ENCODE data around the gene HERC2. TPM values are rescaled to one million over a fixed set of nuclear protein-coding genes. Genes with fewer than 3 reads are reported as not detected.

Gene HERC2
- total and polyA plus RNA-seq, 4 donors, result 14.6 to 45.4 (median 26.6) TPM

- DNase-seq (ENCODE audit: low spot score), result no peak
- TF ChIP-seq HNF4G (IDR thresholded peaks at IDR 0.05) (no peak), ZBTB33 (IDR thresholded peaks at IDR 0.05) (no peak), CTCF (IDR thresholded peaks at IDR 0.05; ENCODE audit: low read depth, low read length, missing input control) (no peak), JUND (IDR thresholded peaks at IDR 0.05) (no peak), REST (IDR thresholded peaks at IDR 0.05) (no peak), HNF4A (conservative IDR thresholded peaks at IDR 0.05) (no peak), ATF3 (IDR thresholded peaks at IDR 0.05) (no peak), TAF1 (conservative IDR thresholded peaks at IDR 0.05) (no peak), FOXA1 (IDR thresholded peaks at IDR 0.05) (no peak), RXRA (IDR thresholded peaks at IDR 0.05) (no peak), YY1 (IDR thresholded peaks at IDR 0.05) (no peak), FOXA2 (IDR thresholded peaks at IDR 0.05) (no peak)
- Histone ChIP-seq H3K36me3 (ENCODE audit: control insufficient read depth in 4 of 4, insufficient read depth in 3 of 4, low read depth in 1 of 4, low read length in 3 of 4) (peaks cover 6 to 42% (median 17%) of the 10 kb centered on the region in 4 donors), H3K9me3 (ENCODE audit: control insufficient read depth in 4 of 4, low read length in 3 of 4) (no peaks in the 10 kb centered on the region), H3K9ac (ENCODE audit: low read depth in 1 of 2, low read length in 2 of 2) (no peak overlapping the region), H3K27me3 (ENCODE audit: control insufficient read depth in 4 of 4, insufficient read depth in 4 of 4, low read length in 3 of 4) (no peaks in the 10 kb centered on the region), H3K27ac (ENCODE audit: low read depth in 1 of 2, low read length in 2 of 2) (no peak overlapping the region), H3K4me3 (ENCODE audit: low read depth in 1 of 3, low read length in 3 of 3) (no peak overlapping the region), H3K4me1 (ENCODE audit: control insufficient read depth in 4 of 4, insufficient read depth in 4 of 4, low read length in 3 of 4) (no peaks in the 10 kb centered on the region)
- 91% methylated on average over 2 of the region's 2 CpGs for WGBS
These were observed 140.6 kb downstream of the HERC2 start for GRCh38 chr15:28181366-28181765.

GRCh38 chr15:28179270-28179669 is 142.7 kb downstream of the HERC2 start:
- 97% methylated on average over 4 of the region's 4 CpGs for WGBS
- no peaks in the 10 kb centered on the region for H3K4me1 ChIP-seq (ENCODE audit: control insufficient read depth in 4 of 4, insufficient read depth in 4 of 4, low read length in 3 of 4)
- H3K27ac ChIP-seq (ENCODE audit: low read depth in 1 of 2, low read length in 2 of 2), result no peak overlapping the region
- DNase-seq (ENCODE audit: low spot score), result no peak
- H3K9me3 ChIP-seq (ENCODE audit: control insufficient read depth in 4 of 4, low read length in 3 of 4), result no peaks in the 10 kb centered on the region
- no peak overlapping the region for H3K4me3 ChIP-seq (ENCODE audit: low read depth in 1 of 3, low read length in 3 of 3)
- no peak overlapping the region for H3K9ac ChIP-seq (ENCODE audit: low read depth in 1 of 2, low read length in 2 of 2)
- H3K36me3 ChIP-seq (ENCODE audit: control insufficient read depth in 4 of 4, insufficient read depth in 3 of 4, low read depth in 1 of 4, low read length in 3 of 4), result peaks cover 6 to 52% (median 21%) of the 10 kb centered on the region in 4 donors
- H3K27me3 ChIP-seq (ENCODE audit: control insufficient read depth in 4 of 4, insufficient read depth in 4 of 4, low read length in 3 of 4), result no peaks in the 10 kb centered on the region
- TF ChIP-seq FOXA1 (IDR thresholded peaks at IDR 0.05) (no peak), ZBTB33 (IDR thresholded peaks at IDR 0.05) (no peak), RAD21 (IDR thresholded peaks at IDR 0.05) (no peak), NR2F2 (IDR thresholded peaks at IDR 0.05) (no peak), YY1 (IDR thresholded peaks at IDR 0.05) (no peak), GABPA (IDR thresholded peaks at IDR 0.05 in 1 of 2, conservative IDR thresholded peaks at IDR 0.05 in 1 of 2) (no peak), RXRA (IDR thresholded peaks at IDR 0.05) (no peak), TAF1 (conservative IDR thresholded peaks at IDR 0.05) (no peak), EGR1 (IDR thresholded peaks at IDR 0.05; ENCODE audit: low read depth in 2 of 2) (no peak), REST (IDR thresholded peaks at IDR 0.05) (no peak), CTCF (IDR thresholded peaks at IDR 0.05; ENCODE audit: low read depth, low read length, missing input control) (no peak), JUND (IDR thresholded peaks at IDR 0.05) (no peak)
